GM12864 (cell line): ENCODE data around the gene PADI4.
"Not testable (repeated sequence)": the region's sequence is repeated elsewhere in the genome, so short reads cannot be mapped to it uniquely, and the experiment has no call there.

Source experiments
- DNase-seq: peaks from one replicate; pipeline ENCODE4 v3.0.0-alpha.2; 2011; ENCODE audit warnings: low read depth
- H3K4me3 ChIP-seq: 2 replicates; pipeline ENCODE4 v1.5.1; 2011; ENCODE audit warnings: mild to moderate bottlenecking, low read depth, low read length, control low read depth
- TF ChIP-seq, protein P1 (sequence below): IDR thresholded peaks from 2 replicates; pipeline ENCODE4 v1.5.1; 2011; ENCODE audit warnings: low read depth, mild to moderate bottlenecking, moderate library complexity, low read length, control low read depth, inconsistent platforms; ENCODE audit errors: missing control alignments

The PADI4 gene

DNA sequence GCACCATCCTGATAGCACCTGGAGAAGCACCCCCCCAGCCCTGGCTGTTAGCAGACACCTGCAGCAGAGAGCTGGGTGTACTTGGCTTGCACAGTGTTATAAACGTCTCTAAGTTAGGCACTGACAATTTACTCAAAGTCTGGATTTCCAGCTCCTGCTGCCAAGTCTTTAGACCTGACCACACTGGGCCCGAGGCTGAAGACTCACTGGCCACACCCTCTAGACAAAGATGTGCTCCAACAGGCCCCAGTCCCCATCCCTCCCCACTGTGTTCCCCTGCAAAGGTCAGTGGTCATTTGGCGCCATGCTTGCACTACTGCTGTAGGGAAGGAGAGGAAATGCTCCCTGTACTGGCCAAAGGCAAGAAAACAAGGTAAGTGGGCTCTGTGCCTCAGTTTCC, 95.1 kb downstream of the PADI4 start:
- no peak overlapping the region for H3K4me3 ChIP-seq
- DNase-seq, result no peak
- TF ChIP-seq, protein P1, sequence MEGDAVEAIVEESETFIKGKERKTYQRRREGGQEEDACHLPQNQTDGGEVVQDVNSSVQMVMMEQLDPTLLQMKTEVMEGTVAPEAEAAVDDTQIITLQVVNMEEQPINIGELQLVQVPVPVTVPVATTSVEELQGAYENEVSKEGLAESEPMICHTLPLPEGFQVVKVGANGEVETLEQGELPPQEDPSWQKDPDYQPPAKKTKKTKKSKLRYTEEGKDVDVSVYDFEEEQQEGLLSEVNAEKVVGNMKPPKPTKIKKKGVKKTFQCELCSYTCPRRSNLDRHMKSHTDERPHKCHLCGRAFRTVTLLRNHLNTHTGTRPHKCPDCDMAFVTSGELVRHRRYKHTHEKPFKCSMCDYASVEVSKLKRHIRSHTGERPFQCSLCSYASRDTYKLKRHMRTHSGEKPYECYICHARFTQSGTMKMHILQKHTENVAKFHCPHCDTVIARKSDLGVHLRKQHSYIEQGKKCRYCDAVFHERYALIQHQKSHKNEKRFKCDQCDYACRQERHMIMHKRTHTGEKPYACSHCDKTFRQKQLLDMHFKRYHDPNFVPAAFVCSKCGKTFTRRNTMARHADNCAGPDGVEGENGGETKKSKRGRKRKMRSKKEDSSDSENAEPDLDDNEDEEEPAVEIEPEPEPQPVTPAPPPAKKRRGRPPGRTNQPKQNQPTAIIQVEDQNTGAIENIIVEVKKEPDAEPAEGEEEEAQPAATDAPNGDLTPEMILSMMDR, result no peak

DNA sequence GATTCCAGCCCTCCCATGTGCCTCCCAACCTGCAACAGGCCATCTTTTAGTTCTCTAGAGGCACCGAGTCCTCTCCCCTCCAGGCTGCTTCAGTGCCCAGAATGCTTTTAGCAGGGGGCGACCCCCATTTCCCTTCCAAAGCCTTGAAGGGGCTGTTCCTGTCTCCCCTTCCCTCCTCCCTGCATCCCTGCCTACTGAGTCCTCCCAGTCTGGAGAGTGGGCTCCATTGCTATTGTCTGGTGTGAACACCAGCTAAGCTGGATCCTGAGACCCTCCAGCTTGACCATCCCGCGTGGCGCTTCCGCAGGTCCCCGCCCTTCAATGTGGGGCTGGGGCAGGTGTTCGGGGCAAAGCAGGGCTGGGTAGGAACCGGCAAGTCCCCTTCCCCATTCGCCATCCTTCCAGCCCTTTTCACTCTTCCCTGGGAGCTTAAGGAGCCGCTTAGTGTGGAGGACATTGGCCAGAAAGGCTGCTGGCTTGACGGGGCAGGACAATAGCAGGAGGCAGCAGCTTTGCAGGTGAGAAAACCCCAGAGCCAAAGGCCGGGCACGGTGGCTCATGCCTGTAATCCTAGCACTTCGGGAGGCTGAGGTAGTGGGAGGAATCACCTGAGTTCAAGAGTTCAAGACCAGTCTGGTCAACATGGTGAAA, 96.2 kb downstream of the PADI4 start:
- no peak for DNase-seq
- TF ChIP-seq, protein P1, result no peak
- H3K4me3 ChIP-seq, result no peak overlapping the region

DNA sequence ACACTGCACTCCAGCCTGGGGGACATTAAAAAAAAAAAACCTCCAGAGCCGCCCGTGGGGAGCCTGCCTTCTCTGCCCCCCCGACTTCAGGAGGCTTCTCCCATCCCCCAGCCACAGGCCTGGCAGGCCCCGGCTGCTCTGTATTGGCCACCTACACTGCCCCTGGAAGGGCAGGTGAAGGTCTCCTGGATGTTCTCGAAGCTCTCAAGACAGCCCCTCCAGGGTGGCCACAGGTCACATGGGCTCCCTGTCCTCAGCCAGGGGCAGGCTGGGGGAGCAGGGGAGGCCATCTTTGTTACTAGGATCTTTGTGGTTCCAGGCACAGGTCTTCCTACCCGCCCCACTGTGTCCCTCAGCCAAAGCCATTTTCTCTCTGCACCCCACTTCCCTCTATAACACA, 96.8 kb downstream of the PADI4 start:
- no peak for DNase-seq
- no peak overlapping the region for H3K4me3 ChIP-seq
- TF ChIP-seq, protein P1, result no peak

DNA sequence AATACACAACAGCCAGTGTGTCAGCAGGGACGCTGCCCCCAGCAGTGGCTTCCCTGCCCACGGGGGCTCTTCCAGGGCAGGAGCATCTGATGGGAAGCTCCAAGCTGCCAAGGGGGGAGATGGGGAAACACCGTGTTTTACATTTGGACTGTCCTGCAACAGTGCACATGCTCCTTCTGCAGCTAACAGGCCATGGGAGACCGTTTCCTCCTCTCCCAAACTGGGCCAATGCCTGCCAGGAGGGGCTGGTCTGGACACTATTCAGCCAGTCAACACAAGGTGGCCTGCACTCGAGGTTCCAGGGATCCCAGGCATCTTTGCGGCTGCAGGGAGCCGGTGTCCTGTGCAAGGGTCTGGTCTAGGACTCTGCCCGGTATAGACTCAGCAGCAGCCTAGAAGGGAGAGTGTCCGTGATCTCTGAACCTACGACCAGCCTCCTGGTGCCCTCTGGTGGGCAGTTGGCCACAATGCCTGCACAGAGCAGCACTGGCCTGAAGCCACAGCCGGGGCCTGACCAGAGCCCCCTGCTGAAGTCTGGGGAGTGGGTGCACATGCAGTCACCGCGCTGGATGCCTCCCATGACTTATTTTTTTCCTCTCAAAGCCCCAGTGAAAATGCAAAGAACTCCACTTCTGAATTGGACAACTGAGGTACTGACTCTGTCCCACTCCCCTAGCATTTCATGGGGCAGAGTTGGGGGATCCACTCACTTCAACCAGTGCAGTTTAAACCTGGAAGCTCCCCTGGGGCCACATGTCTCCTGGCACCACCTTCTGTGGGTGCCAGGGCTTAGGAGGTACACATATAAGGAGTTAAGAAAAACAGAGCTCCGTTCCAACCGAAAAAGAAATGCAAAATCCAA, 98.1 kb downstream of the PADI4 start:
- no peak overlapping the region for H3K4me3 ChIP-seq
- peak; percentile 16 for DNase-seq
- TF ChIP-seq, protein P1, result peak; percentile 86

DNA sequence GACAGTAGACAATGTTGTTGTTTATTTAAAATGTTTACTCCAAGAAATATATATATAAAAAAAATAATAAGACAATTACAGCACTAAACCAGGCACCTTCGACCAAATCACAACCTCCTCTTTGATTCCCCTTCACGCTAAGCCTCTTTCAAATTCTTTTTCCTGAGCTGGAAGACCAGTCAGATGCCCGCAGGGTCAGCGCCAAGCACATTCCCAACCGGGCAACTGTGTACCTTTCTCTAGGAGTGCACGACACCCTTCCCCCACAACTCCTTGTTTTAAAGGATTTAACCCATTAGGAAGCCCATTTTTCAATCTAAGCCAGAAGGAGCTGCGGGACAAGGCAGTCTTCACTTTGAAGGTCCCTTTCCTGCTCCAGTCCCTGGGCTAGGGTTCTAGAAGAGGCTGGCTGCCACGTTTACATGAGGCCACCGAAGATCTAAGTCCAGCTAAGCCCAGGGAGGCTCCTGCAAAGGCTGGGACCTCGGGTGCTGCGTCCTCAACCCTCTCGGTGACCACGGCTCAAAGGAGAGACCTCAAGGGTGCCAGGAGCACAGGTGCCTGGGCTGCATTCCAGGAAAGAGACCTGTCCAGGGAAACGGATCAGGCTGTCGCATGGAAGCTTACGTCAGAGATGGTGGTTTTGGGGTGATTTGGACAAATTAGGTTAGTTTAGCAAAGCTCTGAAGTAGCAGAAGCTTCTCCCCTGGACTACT, 98.9 kb downstream of the PADI4 start:
- H3K4me3 ChIP-seq, DNase-seq: not testable (repeated sequence)

DNA sequence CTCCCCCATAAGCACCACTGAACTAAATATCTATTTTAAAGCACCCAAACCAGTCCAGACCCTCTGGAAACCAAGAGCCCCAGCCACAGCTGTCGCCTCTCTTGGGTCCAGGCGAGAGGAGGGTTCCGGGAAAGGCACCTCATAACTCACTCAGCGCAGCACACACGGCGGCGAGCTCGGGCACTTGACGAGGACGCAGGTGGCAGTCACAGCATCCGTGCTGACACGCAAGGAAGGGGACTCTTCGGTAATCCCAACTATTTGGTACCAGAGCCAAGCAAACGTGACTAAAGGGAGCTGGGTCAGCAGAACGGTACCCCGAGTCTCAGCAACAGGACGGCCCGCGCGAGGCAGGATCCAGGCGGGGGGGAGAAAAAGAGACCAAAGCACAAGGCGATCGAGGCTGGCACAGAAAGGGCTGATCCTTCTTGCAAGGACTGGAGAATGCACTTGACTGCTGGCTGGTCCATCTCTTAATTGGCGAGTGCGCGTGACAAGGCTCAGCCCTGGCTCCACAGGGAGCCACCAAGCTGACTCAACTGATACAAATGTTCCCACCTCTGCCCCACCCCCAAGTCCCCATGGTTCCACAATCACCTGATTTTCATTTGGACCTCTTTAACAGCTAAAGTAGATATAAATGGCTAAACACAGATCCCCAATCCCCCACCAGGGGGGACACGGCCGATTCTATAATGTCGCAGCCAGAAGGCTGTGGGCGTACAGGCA, 100.0 kb downstream of the PADI4 start:
- not testable (repeated sequence) for DNase-seq, H3K4me3 ChIP-seq

DNA sequence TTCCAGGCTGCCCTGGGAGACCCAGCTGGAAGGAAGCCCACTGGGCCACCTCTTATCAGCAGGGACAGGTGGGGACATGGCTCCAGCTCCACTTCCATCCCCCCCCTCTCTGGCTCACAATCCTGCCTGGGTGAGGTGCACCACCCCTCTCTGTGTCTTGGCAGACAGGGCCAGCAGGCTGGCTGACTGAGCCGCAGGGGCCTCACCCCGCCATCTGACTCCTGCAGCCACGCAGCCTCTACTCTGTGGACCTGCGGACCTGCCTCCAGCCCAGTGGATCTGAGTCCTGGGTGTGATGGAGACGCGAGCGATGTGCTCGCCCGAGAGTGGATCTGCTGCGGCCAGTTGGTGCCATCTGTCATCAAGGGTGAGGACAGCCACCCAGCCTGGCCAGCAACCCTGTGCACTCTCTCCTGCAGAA, 101.4 kb downstream of the PADI4 start:
- DNase-seq, result no peak
- TF ChIP-seq, protein P1, result no peak
- no peak overlapping the region for H3K4me3 ChIP-seq
